Putamen (tissue), 1 donor: ENCODE results near the gene LDLRAD4.
A peak's percentile ranks its signal among the peaks of the same experiment; 100 is the strongest.
"Not testable (repeated sequence)": the region's sequence is repeated elsewhere in the genome, so short reads cannot be mapped to it uniquely, and the experiment has no call there.

Experiments used
- DNase-seq: peaks from one replicate; pipeline ENCODE4 v3.0.0-alpha.2; 2016; ENCODE audit warnings: low spot score

The LDLRAD4 gene

DNA sequence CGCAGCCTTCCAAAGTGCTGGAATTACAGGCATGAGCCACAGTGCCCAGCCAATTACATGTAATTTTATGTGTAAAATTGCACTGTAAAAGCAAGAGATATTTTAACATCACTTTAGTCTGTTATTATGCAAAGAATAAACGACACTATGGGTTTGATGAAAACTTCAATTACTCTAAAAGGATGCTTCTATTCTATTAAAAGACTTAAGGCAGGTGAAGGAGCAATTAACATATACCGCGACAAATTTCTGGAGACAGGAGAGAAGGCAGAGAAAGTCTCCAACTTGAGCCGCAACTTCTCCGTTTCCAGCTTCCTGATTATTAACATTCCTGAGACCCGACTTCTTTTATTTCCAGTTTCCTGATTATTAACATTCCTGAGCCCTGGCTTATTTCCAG is 454.1 kb downstream of the LDLRAD4 start:
- DNase-seq = no peak

- no peak for DNase-seq
These were observed 457.9 kb downstream of the LDLRAD4 start for GRCh38 chr18:13676471-13676870.

DNA sequence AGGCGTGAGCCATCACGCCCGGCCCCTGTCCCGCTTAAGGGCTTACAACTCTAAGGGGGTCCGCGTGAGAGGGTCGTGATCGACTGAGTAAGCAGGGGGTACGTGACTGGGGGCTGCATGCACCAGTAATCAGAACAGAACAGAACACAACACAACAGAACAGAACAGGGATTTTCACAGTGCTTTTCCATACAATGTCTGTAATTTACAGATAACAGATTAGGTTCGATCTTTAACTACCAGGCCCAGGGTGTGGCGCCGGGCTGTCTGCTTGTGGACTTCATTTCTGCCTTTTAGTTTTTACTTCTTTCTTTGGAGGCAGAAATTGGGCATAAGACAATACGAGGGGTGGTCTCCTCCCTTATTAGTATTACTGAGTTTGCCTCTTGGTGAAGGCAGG is 458.8 kb downstream of the LDLRAD4 start:
- DNase-seq = not testable (repeated sequence)

DNA sequence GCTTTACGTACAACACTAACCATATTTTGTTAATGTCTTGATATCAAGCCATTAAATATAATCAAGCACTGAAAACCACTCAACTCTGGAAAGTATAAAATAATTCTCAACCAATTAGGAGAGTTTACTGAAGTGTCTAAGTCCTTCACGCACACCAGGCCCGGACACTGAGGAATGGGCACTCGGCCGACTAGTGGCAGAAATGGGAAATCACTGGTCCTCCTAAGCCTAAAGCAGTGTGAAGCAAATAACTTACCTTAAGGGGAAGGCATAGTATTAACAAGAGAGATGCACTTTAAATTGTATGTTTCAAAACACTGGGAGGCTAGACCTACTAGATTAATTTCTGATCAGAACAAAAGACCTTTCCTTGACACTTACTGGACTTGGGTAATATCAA is 462.1 kb downstream of the LDLRAD4 start:
- DNase-seq = peak; percentile 16

DNA sequence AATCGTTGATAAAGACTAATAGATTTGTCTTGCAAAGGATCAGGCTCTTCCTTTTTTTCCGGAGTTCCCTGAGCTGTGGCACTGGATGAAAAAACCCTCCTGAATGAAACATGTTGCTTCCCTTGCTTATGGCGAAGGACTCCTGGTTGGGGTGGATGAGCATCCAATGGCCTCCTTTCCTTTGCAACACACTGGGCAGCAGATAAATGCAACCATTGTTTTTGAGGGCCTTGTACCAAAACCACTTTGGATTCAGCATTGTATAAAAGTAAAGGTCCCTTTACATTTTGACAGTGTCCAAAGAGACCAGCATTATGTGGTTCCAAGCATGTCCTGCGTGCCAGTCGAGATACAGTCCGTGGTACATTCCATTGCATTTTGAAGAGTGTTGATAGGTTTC is 463.1 kb downstream of the LDLRAD4 start:
- no peak for DNase-seq

GRCh38 chr18:13684546-13684945 is 466.0 kb downstream of the LDLRAD4 start:
- no peak for DNase-seq

- DNase-seq = no peak
These were observed 469.9 kb downstream of the LDLRAD4 start for GRCh38 chr18:13688191-13689136.

- not testable (repeated sequence) for DNase-seq
These were observed 471.5 kb downstream of the LDLRAD4 start for GRCh38 chr18:13690060-13690459.

DNA sequence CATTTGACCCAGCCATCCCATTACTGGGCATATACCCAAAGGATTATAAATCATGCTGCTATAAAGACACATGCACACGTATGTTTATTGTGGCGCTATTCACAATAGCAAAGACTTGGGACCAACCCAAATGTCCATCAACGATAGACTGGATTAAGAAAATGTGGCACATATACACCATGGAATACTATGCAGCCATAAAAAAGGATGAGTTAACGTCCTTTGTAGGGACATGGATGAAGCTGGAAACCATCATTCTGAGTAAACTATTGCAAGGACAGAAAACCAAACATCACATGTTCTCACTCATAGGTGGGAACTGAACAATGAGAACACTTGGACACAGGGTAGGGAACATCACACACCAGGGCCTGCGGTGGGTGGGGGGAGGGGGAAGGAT is 476.8 kb downstream of the LDLRAD4 start:
- DNase-seq = not testable (repeated sequence)

GRCh38 chr18:13696961-13697360 is 478.4 kb downstream of the LDLRAD4 start:
- no peak for DNase-seq

DNA sequence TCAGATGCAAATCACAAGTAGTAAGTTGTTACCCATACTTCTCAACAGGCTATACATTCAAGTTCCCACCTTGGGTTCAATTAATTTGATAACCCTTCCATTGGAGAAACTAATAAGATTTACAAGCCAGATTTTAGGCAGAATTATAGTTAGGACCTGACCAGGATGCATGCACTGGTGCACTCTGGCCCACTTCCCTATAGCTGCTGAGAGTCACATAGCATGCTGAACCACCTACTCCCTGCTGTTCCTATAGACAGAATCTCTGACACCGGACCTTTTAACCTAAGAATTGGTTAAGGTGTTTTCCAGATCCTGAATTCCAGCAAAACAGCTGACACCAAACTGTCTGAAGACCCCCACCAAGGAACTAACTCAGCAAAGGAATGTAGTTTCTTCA is 481.6 kb downstream of the LDLRAD4 start:
- no peak for DNase-seq
